Measurements from ENCODE around the gene UBFD1. TPM values are rescaled to one million over a fixed set of nuclear protein-coding genes. Genes with fewer than 3 reads are reported as not detected.

Gene UBFD1
- total and polyA plus RNA-seq, 10 of the 15 experiments (the other 5 are each of a cell fraction or from before 2014, with no cell fraction given), result 7.3 to 48.5 (median 32.1) TPM

DNA sequence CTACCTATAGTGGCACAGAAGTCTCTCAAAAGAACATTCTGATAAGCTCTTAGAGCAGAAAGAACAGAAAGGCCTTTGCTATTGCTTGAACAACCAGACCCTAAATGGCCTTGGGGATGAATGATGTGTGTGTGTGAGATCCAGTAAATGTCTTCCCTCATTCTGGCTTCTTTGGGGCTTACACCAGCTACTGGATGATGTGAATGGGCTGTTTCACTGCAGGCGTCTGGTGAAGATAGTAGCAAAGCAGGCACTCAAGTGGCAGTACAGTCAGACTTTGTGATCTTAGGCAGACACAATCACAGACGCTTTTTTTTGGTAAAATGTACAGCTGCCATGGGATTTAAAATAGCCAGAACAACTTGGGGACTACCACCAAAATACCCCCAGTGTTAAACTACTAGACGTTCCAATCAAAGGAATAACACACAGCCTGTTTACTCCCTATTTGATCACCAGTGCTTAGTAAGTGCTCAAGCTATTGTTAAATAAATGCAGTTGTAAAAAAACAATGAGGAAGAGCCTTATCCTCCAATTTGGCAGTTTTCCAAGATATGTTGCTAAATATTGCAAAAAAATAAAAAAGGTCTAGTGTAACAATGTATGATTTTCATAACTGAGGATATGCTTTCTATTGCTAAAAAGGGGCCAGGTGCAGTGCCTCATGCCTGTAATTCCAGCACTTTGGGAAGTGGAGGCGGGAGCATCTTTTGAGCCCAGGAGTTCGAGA is 20.7 kb downstream of the UBFD1 start:
- no TSS peak for BruUV-seq (replicated peaks)
- ChIA-PET CTCF (no interaction called here), SMC1A (ENCODE audit: uncharacterized antibody, unreplicated experiment) (no interaction called here), POLR2A (no interaction called here), RAD21 (ENCODE audit: unreplicated experiment) (no interaction called here)
- Histone ChIP-seq H3K4me2 (ENCODE audit: control insufficient read depth, insufficient read depth) (no peak overlapping the region), H3K27ac (ENCODE audit: control insufficient read depth, insufficient read depth) (no peak overlapping the region), H3K27me3 (replicated peaks in 1 of 2; ENCODE audit: control insufficient read depth in 2 of 2, insufficient read depth in 2 of 2, low read length in 1 of 2) (no peaks in the 10 kb centered on the region), H3K4me1 (ENCODE audit: control insufficient read depth, insufficient read depth, low read length) (no peaks in the 10 kb centered on the region), H3K9me3 (replicated peaks; ENCODE audit: control insufficient read depth, insufficient read depth, low read length) (no peaks in the 10 kb centered on the region), H3K79me2 (ENCODE audit: control insufficient read depth, insufficient read depth, low read length) (no peaks in the 10 kb centered on the region), H3K9ac (ENCODE audit: control insufficient read depth, insufficient read depth, low read length) (no peak overlapping the region), H2AFZ (ENCODE audit: control insufficient read depth, low read depth, low read length) (no peak overlapping the region), H3K36me3 (ENCODE audit: control insufficient read depth in 2 of 2, insufficient read depth in 2 of 2, low read length in 1 of 2) (peaks cover 3 to 15% of the 10 kb centered on the region in 2 experiments), H3K4me3 (no peak overlapping the region), H4K20me1 (ENCODE audit: control insufficient read depth, insufficient read depth) (no peaks in the 10 kb centered on the region)
- no peak for ATAC-seq
- no peak for DNase-seq (ENCODE audit: low read depth, low spot score)
- in situ Hi-C loops (cut with MboI) (no loop called here), intact Hi-C loops (cut with micrococcal nuclease; ENCODE audit: unreplicated experiment) (no loop called here)
- WGBS (ENCODE audit: insufficient coverage, insufficient replicate concordance, low lambda C conversion rate, missing lambda C conversion rate), result 74% methylated on average over 5 of the region's 5 CpGs
- TF ChIP-seq, protein P1, sequence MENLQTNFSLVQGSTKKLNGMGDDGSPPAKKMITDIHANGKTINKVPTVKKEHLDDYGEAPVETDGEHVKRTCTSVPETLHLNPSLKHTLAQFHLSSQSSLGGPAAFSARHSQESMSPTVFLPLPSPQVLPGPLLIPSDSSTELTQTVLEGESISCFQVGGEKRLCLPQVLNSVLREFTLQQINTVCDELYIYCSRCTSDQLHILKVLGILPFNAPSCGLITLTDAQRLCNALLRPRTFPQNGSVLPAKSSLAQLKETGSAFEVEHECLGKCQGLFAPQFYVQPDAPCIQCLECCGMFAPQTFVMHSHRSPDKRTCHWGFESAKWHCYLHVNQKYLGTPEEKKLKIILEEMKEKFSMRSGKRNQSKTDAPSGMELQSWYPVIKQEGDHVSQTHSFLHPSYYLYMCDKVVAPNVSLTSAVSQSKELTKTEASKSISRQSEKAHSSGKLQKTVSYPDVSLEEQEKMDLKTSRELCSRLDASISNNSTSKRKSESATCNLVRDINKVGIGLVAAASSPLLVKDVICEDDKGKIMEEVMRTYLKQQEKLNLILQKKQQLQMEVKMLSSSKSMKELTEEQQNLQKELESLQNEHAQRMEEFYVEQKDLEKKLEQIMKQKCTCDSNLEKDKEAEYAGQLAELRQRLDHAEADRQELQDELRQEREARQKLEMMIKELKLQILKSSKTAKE (IDR thresholded peaks at IDR 0.05; ENCODE audit: low read depth, poor library complexity, severe bottlenecking), result no peak
- no peak for TF ChIP-seq KLF5 (IDR thresholded peaks at IDR 0.05; ENCODE audit: partially characterized antibody)
- TF ChIP-seq, protein P2, sequence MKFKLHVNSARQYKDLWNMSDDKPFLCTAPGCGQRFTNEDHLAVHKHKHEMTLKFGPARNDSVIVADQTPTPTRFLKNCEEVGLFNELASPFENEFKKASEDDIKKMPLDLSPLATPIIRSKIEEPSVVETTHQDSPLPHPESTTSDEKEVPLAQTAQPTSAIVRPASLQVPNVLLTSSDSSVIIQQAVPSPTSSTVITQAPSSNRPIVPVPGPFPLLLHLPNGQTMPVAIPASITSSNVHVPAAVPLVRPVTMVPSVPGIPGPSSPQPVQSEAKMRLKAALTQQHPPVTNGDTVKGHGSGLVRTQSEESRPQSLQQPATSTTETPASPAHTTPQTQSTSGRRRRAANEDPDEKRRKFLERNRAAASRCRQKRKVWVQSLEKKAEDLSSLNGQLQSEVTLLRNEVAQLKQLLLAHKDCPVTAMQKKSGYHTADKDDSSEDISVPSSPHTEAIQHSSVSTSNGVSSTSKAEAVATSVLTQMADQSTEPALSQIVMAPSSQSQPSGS (IDR thresholded peaks at IDR 0.05; ENCODE audit: low read length), result no peak
- TF ChIP-seq, protein P3, sequence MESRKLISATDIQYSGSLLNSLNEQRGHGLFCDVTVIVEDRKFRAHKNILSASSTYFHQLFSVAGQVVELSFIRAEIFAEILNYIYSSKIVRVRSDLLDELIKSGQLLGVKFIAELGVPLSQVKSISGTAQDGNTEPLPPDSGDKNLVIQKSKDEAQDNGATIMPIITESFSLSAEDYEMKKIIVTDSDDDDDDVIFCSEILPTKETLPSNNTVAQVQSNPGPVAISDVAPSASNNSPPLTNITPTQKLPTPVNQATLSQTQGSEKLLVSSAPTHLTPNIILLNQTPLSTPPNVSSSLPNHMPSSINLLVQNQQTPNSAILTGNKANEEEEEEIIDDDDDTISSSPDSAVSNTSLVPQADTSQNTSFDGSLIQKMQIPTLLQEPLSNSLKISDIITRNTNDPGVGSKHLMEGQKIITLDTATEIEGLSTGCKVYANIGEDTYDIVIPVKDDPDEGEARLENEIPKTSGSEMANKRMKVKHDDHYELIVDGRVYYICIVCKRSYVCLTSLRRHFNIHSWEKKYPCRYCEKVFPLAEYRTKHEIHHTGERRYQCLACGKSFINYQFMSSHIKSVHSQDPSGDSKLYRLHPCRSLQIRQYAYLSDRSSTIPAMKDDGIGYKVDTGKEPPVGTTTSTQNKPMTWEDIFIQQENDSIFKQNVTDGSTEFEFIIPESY (IDR thresholded peaks at IDR 0.05), result no peak
- no peak for TF ChIP-seq HDGF (IDR thresholded peaks at IDR 0.05)
- no peak for TF ChIP-seq IKZF1 (conservative IDR thresholded peaks at IDR 0.05)
- no peak for TF ChIP-seq WRNIP1 (IDR thresholded peaks at IDR 0.05; ENCODE audit: borderline replicate concordance, low read depth, low read length)
- no peak for TF ChIP-seq RELA (IDR thresholded peaks at IDR 0.05; ENCODE audit: borderline replicate concordance, partially characterized antibody)
- TF ChIP-seq, protein P4, sequence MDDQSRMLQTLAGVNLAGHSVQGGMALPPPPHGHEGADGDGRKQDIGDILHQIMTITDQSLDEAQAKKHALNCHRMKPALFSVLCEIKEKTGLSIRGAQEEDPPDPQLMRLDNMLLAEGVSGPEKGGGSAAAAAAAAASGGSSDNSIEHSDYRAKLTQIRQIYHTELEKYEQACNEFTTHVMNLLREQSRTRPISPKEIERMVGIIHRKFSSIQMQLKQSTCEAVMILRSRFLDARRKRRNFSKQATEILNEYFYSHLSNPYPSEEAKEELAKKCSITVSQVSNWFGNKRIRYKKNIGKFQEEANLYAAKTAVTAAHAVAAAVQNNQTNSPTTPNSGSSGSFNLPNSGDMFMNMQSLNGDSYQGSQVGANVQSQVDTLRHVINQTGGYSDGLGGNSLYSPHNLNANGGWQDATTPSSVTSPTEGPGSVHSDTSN (IDR thresholded peaks at IDR 0.05; ENCODE audit: insufficient replicate concordance, low read depth, low read length), result no peak
- no peak for TF ChIP-seq PML (IDR thresholded peaks at IDR 0.05; ENCODE audit: low read length)
- no peak for FAIRE-seq
